Activated gamma-delta T cell treated with Interleukin-2 at 50 U/mL for 16 hours (primary cell): Measurements from ENCODE around the gene DMC1.
"Not testable (repeated sequence)": the region's sequence is repeated elsewhere in the genome, so short reads cannot be mapped to it uniquely, and the experiment has no call there.

ENCODE experiments used
- DNase-seq: peaks from one replicate; pipeline ENCODE4 v3.0.0-alpha.2; 2020

The DMC1 gene

GRCh38 chr22:38569972-38570778 is at the start of gene DMC1:
Gene DMC1 (minus strand): TSS chr22:38570183. CDS start chr22:38568256, 1,927 bp downstream.
- peak; percentile 97 for DNase-seq

- no peak for DNase-seq
Measured at GRCh38 chr22:38618682-38619081, 48.7 kb upstream of the DMC1 start.

GRCh38 chr22:38618258-38618657 is 48.3 kb upstream of the DMC1 start:
- no peak for DNase-seq

GRCh38 chr22:38615064-38615405 is 45.1 kb upstream of the DMC1 start:
- not testable (repeated sequence) for DNase-seq

GRCh38 chr22:38614332-38615063 is 44.5 kb upstream of the DMC1 start:
- no peak for DNase-seq

GRCh38 chr22:38613588-38613987 is 43.6 kb upstream of the DMC1 start:
- DNase-seq = no peak

- DNase-seq = no peak
Measured at GRCh38 chr22:38612217-38613006, 42.4 kb upstream of the DMC1 start.

- no peak for DNase-seq
Measured at GRCh38 chr22:38611559-38611958, 41.6 kb upstream of the DMC1 start.

GRCh38 chr22:38610234-38610633 is 40.3 kb upstream of the DMC1 start:
- DNase-seq = no peak

- DNase-seq = no peak
Measured at GRCh38 chr22:38608992-38609750, 39.2 kb upstream of the DMC1 start.

- DNase-seq = no peak
Measured at GRCh38 chr22:38607680-38608079, 37.7 kb upstream of the DMC1 start.

GRCh38 chr22:38602166-38602565 is 32.2 kb upstream of the DMC1 start:
- no peak for DNase-seq

GRCh38 chr22:38601221-38601764 is 31.3 kb upstream of the DMC1 start:
- DNase-seq = no peak

- no peak for DNase-seq
Measured at GRCh38 chr22:38599466-38599865, 29.5 kb upstream of the DMC1 start.

GRCh38 chr22:38582923-38583322 is 12.9 kb upstream of the DMC1 start:
- not testable (repeated sequence) for DNase-seq

GRCh38 chr22:38578505-38578904 is 8.5 kb upstream of the DMC1 start:
- DNase-seq = no peak

- DNase-seq = peak; percentile 19
Measured at GRCh38 chr22:38572065-38572464, 2.1 kb upstream of the DMC1 start.

GRCh38 chr22:38570779-38571364 is 889 bp upstream of the DMC1 start:
- DNase-seq = peak; percentile 14

- DNase-seq = no peak
Measured at GRCh38 chr22:38569181-38569971, 607 bp downstream of the DMC1 start.

- DNase-seq = no peak
Measured at GRCh38 chr22:38567531-38568285, 2.3 kb downstream of the DMC1 start.
